Mesenchymal stem cell (in vitro differentiated cells and primary cell): Measurements from ENCODE around the gene NUDCD3.

Experiments
- DNase-seq: peaks from one replicate; pipeline ENCODE4 v3.0.0-alpha.2; 2013
- H2AFZ ChIP-seq: one replicate; pipeline ENCODE4 v1.6.1; 2013; ENCODE audit warnings: low read depth, mild to moderate bottlenecking, control low read depth, inconsistent platforms, low read length, moderate library complexity
- H2AK5ac ChIP-seq: 2 replicates; pipeline ENCODE4 v1.6.1; 2013; ENCODE audit warnings: low read length, moderate library complexity, mild to moderate bottlenecking, inconsistent platforms; ENCODE audit not compliant: severe bottlenecking
- H2BK120ac ChIP-seq: one replicate; pipeline ENCODE4 v1.6.1; 2013; ENCODE audit warnings: low read depth, mild to moderate bottlenecking, inconsistent platforms, low read length, moderate library complexity
- H2BK12ac ChIP-seq, 2 experiments: one replicate each; pipeline ENCODE4 v1.6.1; 2013; ENCODE audit warnings: inconsistent platforms in 2 of 2, low read length in 2 of 2, mild to moderate bottlenecking in 2 of 2, moderate library complexity in 2 of 2, control low read depth in 1 of 2
- H2BK15ac ChIP-seq: one replicate; pipeline ENCODE4 v1.6.1; 2013; ENCODE audit warnings: mild to moderate bottlenecking, low read depth, inconsistent platforms; ENCODE audit not compliant: poor library complexity, severe bottlenecking
- H2BK5ac ChIP-seq: 2 replicates; pipeline ENCODE4 v1.6.1; 2013; ENCODE audit warnings: low read depth, mild to moderate bottlenecking, low read length, control low read depth, inconsistent platforms; ENCODE audit not compliant: poor library complexity, severe bottlenecking
- H3K14ac ChIP-seq, 2 experiments: one replicate each; pipeline ENCODE4 v1.6.1; 2013; ENCODE audit warnings: inconsistent platforms in 2 of 2, low read length in 2 of 2, control low read depth in 1 of 2, mild to moderate bottlenecking in 1 of 2, moderate library complexity in 1 of 2
- H3K18ac ChIP-seq, 2 experiments: one replicate each; pipeline ENCODE4 v1.6.1; 2013; ENCODE audit warnings: inconsistent platforms in 2 of 2, low read length in 2 of 2, control low read depth in 1 of 2, low read depth in 1 of 2, mild to moderate bottlenecking in 1 of 2
- H3K23ac ChIP-seq, 2 experiments: one replicate each; pipeline ENCODE4 v1.6.1; 2013; ENCODE audit warnings: inconsistent platforms in 2 of 2, low read length in 2 of 2, mild to moderate bottlenecking in 2 of 2, moderate library complexity in 2 of 2, control low read depth in 1 of 2
- H3K27ac ChIP-seq: 2 replicates; pipeline ENCODE4 v1.5.1; 2013; ENCODE audit warnings: mild to moderate bottlenecking, moderate library complexity, low read length, control low read depth, inconsistent platforms; ENCODE audit not compliant: poor library complexity, severe bottlenecking
- H3K27me3 ChIP-seq, 2 experiments: 2 replicates each; pipeline versions ENCODE4 v1.6.1 to v1.7.0; 2013; ENCODE audit warnings: low read length in 2 of 2, mild to moderate bottlenecking in 2 of 2, moderate library complexity in 2 of 2, control low read depth in 1 of 2, inconsistent platforms in 1 of 2; ENCODE audit not compliant: control insufficient read depth in 1 of 2, insufficient read depth in 1 of 2
- H3K36me3 ChIP-seq, 2 experiments: 2 replicates each; pipeline versions ENCODE4 v1.6.1 to v1.7.0; 2013; ENCODE audit warnings: low read length in 2 of 2, control low read depth in 1 of 2, inconsistent platforms in 1 of 2, low read depth in 1 of 2, mild to moderate bottlenecking in 1 of 2; ENCODE audit not compliant: insufficient read depth in 2 of 2, control insufficient read depth in 1 of 2
- H3K4ac ChIP-seq, 2 experiments: one replicate each; pipeline ENCODE4 v1.6.1; 2013; ENCODE audit warnings: inconsistent platforms in 2 of 2, low read length in 2 of 2, mild to moderate bottlenecking in 2 of 2, moderate library complexity in 2 of 2, control low read depth in 1 of 2, low read depth in 1 of 2
- H3K4me1 ChIP-seq: 2 replicates; pipeline ENCODE4 v1.6.1; 2013; ENCODE audit warnings: low read depth, low read length, control low read depth; ENCODE audit not compliant: control insufficient read depth, insufficient read depth
- H3K4me2 ChIP-seq: 2 replicates; pipeline ENCODE4 v1.6.1; 2013; ENCODE audit warnings: low read length, mild to moderate bottlenecking, inconsistent platforms; ENCODE audit not compliant: poor library complexity, severe bottlenecking
- H3K4me3 ChIP-seq, 2 experiments: 2 replicates each; pipeline versions ENCODE4 v1.5.1 to v1.7.0; 2013; ENCODE audit warnings: low read length in 2 of 2, mild to moderate bottlenecking in 2 of 2, control low read depth in 1 of 2, low read depth in 1 of 2; ENCODE audit not compliant: insufficient read depth in 1 of 2
- H3K79me1 ChIP-seq: replicated peaks from 2 replicates; pipeline ENCODE4 v1.6.1; 2013; ENCODE audit warnings: mild to moderate bottlenecking, control low read depth, low read length, inconsistent platforms; ENCODE audit not compliant: poor library complexity, severe bottlenecking
- H3K9ac ChIP-seq: 2 replicates; pipeline ENCODE4 v1.7.0; 2013; ENCODE audit warnings: mild to moderate bottlenecking, low read length, moderate library complexity
- H3K9me3 ChIP-seq: 2 replicates; pipeline ENCODE4 v1.7.0; 2013; ENCODE audit warnings: mild to moderate bottlenecking, low read length; ENCODE audit not compliant: control insufficient read depth
- H4K8ac ChIP-seq: one replicate; pipeline ENCODE4 v1.6.1; 2013; ENCODE audit warnings: inconsistent platforms, mild to moderate bottlenecking, low read length, moderate library complexity
- H4K91ac ChIP-seq: one replicate; pipeline ENCODE4 v1.6.1; 2013; ENCODE audit warnings: mild to moderate bottlenecking, low read length, inconsistent platforms
- WGBS: methylation state at CpG from one replicate; pipeline ENCODE4 v1.1.7; 2013; ENCODE audit warnings: mixed read lengths; 5-methylcytosine and 5-hydroxymethylcytosine counted together

The NUDCD3 gene

GRCh38 chr7:44394112-44394447, 96.4 kb downstream of the NUDCD3 start:
- Histone ChIP-seq H4K8ac (no peak overlapping the region), H2BK15ac (no peak overlapping the region), H3K4me1 (peaks cover 23% of the 10 kb centered on the region), H2BK120ac (no peak overlapping the region), H3K4ac (no peak overlapping the region), H4K91ac (no peak overlapping the region), H3K14ac (no peak overlapping the region), H2AK5ac (no peak overlapping the region), H3K18ac (no peak overlapping the region), H3K4me2 (no peak overlapping the region), H3K36me3 (peaks cover 55 to 70% of the 10 kb centered on the region in 2 experiments), H2BK5ac (no peak overlapping the region), H3K9me3 (no peaks in the 10 kb centered on the region), H3K79me1 (peaks cover 53% of the 10 kb centered on the region), H3K27me3 (no peaks in the 10 kb centered on the region), H2BK12ac (no peak overlapping the region), H3K4me3 (no peak overlapping the region), H2AFZ (no peak overlapping the region), H3K9ac (no peak overlapping the region), H3K23ac (no peak overlapping the region), H3K27ac (no peak overlapping the region)
- WGBS: 97% methylated on average over 6 of the region's 6 CpGs
- no peak for DNase-seq

GRCh38 chr7:44393238-44394111, 97.0 kb downstream of the NUDCD3 start:
- H3K23ac ChIP-seq: no peak overlapping the region
- no peak overlapping the region for H2BK5ac ChIP-seq
- no peaks in the 10 kb centered on the region for H3K9me3 ChIP-seq
- H4K91ac ChIP-seq: no peak overlapping the region
- no peak overlapping the region for H2BK15ac ChIP-seq
- H3K27ac ChIP-seq: no peak overlapping the region
- H2AFZ ChIP-seq: no peak overlapping the region
- H3K4me1 ChIP-seq: peaks cover 18% of the 10 kb centered on the region
- H4K8ac ChIP-seq: no peak overlapping the region
- no peak overlapping the region for H3K14ac ChIP-seq
- H3K4ac ChIP-seq: no peak overlapping the region
- DNase-seq: no peak
- H3K4me2 ChIP-seq: no peak overlapping the region
- peaks cover 47% of the 10 kb centered on the region for H3K79me1 ChIP-seq
- H2AK5ac ChIP-seq: no peak overlapping the region
- no peak overlapping the region for H2BK120ac ChIP-seq
- H3K4me3 ChIP-seq: no peak overlapping the region
- H3K36me3 ChIP-seq: peaks cover 56 to 74% of the 10 kb centered on the region in 2 experiments
- no peak overlapping the region for H3K9ac ChIP-seq
- no peak overlapping the region for H2BK12ac ChIP-seq
- H3K18ac ChIP-seq: no peak overlapping the region
- WGBS: 94% methylated on average over 7 of the region's 7 CpGs
- H3K27me3 ChIP-seq: no peaks in the 10 kb centered on the region

GRCh38 chr7:44392618-44393010, 97.8 kb downstream of the NUDCD3 start:
- no peak for DNase-seq
- H2AFZ ChIP-seq: no peak overlapping the region
- H3K4ac ChIP-seq: no peak overlapping the region
- H3K27me3 ChIP-seq: no peaks in the 10 kb centered on the region
- no peak overlapping the region for H3K14ac ChIP-seq
- H3K79me1 ChIP-seq: peaks cover 47% of the 10 kb centered on the region
- H2BK5ac ChIP-seq: no peak overlapping the region
- no peak overlapping the region for H2BK15ac ChIP-seq
- no peak overlapping the region for H3K4me2 ChIP-seq
- no peak overlapping the region for H3K18ac ChIP-seq
- no peak overlapping the region for H3K9ac ChIP-seq
- no peaks in the 10 kb centered on the region for H3K9me3 ChIP-seq
- H3K27ac ChIP-seq: no peak overlapping the region
- no peak overlapping the region for H2BK12ac ChIP-seq
- peaks cover 62 to 80% of the 10 kb centered on the region in 2 experiments for H3K36me3 ChIP-seq
- no peak overlapping the region for H3K4me3 ChIP-seq
- H2BK120ac ChIP-seq: no peak overlapping the region
- peaks cover 14% of the 10 kb centered on the region for H3K4me1 ChIP-seq
- H4K91ac ChIP-seq: no peak overlapping the region
- H2AK5ac ChIP-seq: no peak overlapping the region
- no peak overlapping the region for H3K23ac ChIP-seq
- no peak overlapping the region for H4K8ac ChIP-seq

- Histone ChIP-seq H3K27me3 (no peaks in the 10 kb centered on the region), H3K36me3 (peaks cover 64 to 81% of the 10 kb centered on the region in 2 experiments), H2BK5ac (no peak overlapping the region), H3K18ac (no peak overlapping the region), H2BK12ac (no peak overlapping the region), H3K4me1 (peaks cover 10% of the 10 kb centered on the region), H3K23ac (no peak overlapping the region), H3K9ac (no peak overlapping the region), H2BK15ac (no peak overlapping the region), H3K4ac (no peak overlapping the region), H3K27ac (no peak overlapping the region), H3K9me3 (no peaks in the 10 kb centered on the region), H2BK120ac (no peak overlapping the region), H2AFZ (no peak overlapping the region), H4K8ac (no peak overlapping the region), H3K4me3 (no peak overlapping the region), H3K4me2 (no peak overlapping the region), H3K14ac (no peak overlapping the region), H3K79me1 (peaks cover 51% of the 10 kb centered on the region), H2AK5ac (no peak overlapping the region), H4K91ac (no peak overlapping the region)
- WGBS: 96% methylated on average over 11 of the region's 11 CpGs
- no peak for DNase-seq
Observed at GRCh38 chr7:44391746-44392617, 98.5 kb downstream of the NUDCD3 start.
